Measurements from ENCODE around the gene ITCH. TPM values are rescaled to one million over a fixed set of nuclear protein-coding genes. Genes with fewer than 3 reads are reported as not detected.

ITCH gene
- total RNA-seq, 1 experiment from 2014 or later: 63.9 TPM

DNA sequence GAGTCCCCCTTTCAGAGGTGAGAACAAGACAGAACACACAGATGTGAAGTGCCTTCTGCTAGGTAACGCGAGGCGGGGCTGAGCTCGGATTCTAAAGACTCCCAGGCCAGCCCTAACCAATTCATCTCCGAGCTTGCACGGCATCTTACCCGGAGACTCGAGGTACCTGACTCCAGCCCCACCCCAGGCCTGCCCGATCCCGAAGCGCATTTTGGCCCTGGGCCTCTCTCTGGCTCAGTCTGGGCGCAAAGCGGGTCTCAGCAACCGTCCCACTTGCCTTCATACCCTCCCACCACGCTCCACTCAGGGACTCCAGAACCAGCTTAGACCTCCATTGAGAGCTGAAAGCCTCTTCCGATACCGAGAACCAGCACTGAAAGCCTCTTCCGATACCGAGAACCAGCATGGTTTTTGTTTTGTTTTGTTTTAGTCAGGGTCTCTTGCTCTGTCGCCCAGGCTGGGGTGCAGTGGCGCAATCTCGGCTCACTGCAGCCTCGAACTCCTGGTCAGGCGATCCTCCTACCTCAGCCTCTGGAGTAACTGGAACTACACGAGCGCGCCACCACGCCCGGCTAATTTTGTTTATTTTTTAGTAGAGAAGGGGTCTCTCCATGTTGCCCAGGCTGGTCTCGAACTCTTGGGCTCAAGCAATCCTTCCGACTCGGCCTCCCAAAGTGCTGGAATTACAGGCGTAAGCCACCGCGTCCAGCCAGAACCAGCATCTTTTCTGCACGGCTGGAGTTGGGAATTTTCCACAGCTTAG is 152.6 kb downstream of the ITCH start:
- Histone ChIP-seq H3K4me1 (ENCODE audit: control insufficient read depth, insufficient read depth, low read length) (peaks cover 9% of the 10 kb centered on the region), H3K27ac (ENCODE audit: low read length) (peak overlapping the region; percentile 92), H3K4me3 (ENCODE audit: low read depth in 2 of 2, low read length in 2 of 2) (peak overlapping the region; percentile 70 to 98), H3K36me3 (ENCODE audit: control insufficient read depth, insufficient read depth, low read length) (peaks cover 7% of the 10 kb centered on the region), H3K27me3 (ENCODE audit: control insufficient read depth, insufficient read depth, low read length) (no peaks in the 10 kb centered on the region), H3K9me3 (ENCODE audit: control insufficient read depth, insufficient read depth, low read depth, low read length) (no peaks in the 10 kb centered on the region)
- CTCF ChIA-PET: interaction anchor here (1.0 kb wide), 1 partner anchor 203 kb away, joined by 4 read pairs; no protein-coding TSS in a partner anchor
- POLR2A ChIA-PET: interaction anchor here (0.5 to 0.7 kb wide), 2 partner anchors 165 to 680 kb away, joined by 6 read pairs; no protein-coding TSS in a partner anchor
- TF ChIP-seq, protein P1, sequence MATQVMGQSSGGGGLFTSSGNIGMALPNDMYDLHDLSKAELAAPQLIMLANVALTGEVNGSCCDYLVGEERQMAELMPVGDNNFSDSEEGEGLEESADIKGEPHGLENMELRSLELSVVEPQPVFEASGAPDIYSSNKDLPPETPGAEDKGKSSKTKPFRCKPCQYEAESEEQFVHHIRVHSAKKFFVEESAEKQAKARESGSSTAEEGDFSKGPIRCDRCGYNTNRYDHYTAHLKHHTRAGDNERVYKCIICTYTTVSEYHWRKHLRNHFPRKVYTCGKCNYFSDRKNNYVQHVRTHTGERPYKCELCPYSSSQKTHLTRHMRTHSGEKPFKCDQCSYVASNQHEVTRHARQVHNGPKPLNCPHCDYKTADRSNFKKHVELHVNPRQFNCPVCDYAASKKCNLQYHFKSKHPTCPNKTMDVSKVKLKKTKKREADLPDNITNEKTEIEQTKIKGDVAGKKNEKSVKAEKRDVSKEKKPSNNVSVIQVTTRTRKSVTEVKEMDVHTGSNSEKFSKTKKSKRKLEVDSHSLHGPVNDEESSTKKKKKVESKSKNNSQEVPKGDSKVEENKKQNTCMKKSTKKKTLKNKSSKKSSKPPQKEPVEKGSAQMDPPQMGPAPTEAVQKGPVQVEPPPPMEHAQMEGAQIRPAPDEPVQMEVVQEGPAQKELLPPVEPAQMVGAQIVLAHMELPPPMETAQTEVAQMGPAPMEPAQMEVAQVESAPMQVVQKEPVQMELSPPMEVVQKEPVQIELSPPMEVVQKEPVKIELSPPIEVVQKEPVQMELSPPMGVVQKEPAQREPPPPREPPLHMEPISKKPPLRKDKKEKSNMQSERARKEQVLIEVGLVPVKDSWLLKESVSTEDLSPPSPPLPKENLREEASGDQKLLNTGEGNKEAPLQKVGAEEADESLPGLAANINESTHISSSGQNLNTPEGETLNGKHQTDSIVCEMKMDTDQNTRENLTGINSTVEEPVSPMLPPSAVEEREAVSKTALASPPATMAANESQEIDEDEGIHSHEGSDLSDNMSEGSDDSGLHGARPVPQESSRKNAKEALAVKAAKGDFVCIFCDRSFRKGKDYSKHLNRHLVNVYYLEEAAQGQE (IDR thresholded peaks at IDR 0.05; ENCODE audit: insufficient read depth in 1 of 2, low read depth in 2 of 2, low read length in 1 of 2): no peak
- TF ChIP-seq POLR2AphosphoS5 (IDR thresholded peaks at IDR 0.05; ENCODE audit: low read depth, low read length): peak; percentile 56; the same call in 1 of the 2 replicates
- ATAC-seq (peak; percentile 82), DNase-seq (ENCODE audit: low read depth, low spot score) (no peak)
- in situ Hi-C loops (cut with HindIII; ENCODE audit: low pct_unique_long_range_greater_than_20kb, low sequenced_read_pairs): no loop called here
- intact Hi-C loops (cut with micrococcal nuclease; ENCODE audit: unreplicated experiment): no loop called here
- BruUV-seq (replicated peaks): TSS peak; percentile 93

DNA sequence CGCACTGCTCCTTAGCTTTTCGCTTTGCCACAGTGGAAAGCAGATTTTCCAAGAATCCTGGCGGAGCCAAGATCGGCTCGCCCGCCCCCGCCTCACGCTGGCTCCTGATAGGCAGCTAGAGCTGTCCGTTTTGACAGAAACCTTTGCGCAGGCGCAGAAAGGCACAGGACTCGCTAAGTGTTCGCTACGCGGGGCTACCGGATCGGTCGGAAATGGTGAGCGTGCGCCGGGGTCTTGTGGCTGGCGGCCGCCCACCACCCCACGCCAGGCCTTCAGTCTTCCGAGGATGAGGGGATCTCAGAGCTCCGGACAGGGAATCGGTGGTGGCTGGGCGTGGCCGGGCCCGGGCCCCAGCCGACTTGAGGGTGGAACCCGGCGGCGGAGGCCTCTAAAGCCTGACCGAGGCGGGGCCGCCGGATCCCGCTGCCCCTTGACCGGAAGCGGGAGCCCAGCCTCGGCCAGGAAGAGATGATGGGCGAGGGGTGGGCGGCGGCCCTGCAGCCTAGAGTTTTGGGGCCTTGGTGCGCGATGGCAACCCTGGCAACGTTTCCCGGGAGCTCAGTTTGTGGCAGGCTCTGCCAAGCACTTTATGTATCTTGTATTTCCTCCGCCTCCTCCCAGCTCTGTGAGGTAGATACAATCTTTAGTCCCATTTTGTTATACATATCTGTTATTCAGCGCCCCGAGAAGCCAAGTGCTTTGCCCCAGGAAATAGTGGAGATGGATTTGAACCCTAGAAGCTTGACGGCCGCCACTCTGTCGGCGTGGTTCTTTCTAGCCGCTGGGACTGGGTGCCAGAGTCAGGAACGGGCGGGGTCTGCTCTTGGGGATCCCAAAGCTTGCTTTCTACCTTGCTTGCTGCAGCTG is 153.4 kb downstream of the ITCH start, which contains the start of gene DYNLRB1:
TSS of gene DYNLRB1 (plus strand) at position 176 of the 867 bp plus-strand sequence. CDS start at position 213, 37 bp downstream.
- intact Hi-C loops (cut with micrococcal nuclease; ENCODE audit: unreplicated experiment) (no loop called here), in situ Hi-C loops (cut with HindIII; ENCODE audit: low pct_unique_long_range_greater_than_20kb, low sequenced_read_pairs) (no loop called here)
- no peaks in the 10 kb centered on the region for H3K27me3 ChIP-seq (ENCODE audit: control insufficient read depth, insufficient read depth, low read length)
- peaks cover 2% of the 10 kb centered on the region for H3K36me3 ChIP-seq (ENCODE audit: control insufficient read depth, insufficient read depth, low read length)
- TF ChIP-seq, protein P1 (IDR thresholded peaks at IDR 0.05; ENCODE audit: insufficient read depth in 1 of 2, low read depth in 2 of 2, low read length in 1 of 2): 0 out of 4 replicates have a peak, but pooled peaks of 1 of the 2 experiments have one; percentile 29
- TF ChIP-seq, protein P2, sequence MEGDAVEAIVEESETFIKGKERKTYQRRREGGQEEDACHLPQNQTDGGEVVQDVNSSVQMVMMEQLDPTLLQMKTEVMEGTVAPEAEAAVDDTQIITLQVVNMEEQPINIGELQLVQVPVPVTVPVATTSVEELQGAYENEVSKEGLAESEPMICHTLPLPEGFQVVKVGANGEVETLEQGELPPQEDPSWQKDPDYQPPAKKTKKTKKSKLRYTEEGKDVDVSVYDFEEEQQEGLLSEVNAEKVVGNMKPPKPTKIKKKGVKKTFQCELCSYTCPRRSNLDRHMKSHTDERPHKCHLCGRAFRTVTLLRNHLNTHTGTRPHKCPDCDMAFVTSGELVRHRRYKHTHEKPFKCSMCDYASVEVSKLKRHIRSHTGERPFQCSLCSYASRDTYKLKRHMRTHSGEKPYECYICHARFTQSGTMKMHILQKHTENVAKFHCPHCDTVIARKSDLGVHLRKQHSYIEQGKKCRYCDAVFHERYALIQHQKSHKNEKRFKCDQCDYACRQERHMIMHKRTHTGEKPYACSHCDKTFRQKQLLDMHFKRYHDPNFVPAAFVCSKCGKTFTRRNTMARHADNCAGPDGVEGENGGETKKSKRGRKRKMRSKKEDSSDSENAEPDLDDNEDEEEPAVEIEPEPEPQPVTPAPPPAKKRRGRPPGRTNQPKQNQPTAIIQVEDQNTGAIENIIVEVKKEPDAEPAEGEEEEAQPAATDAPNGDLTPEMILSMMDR (IDR thresholded peaks at IDR 0.05): no peak
- TF ChIP-seq SIN3A (IDR thresholded peaks at IDR 0.05; ENCODE audit: borderline replicate concordance, insufficient read depth, low read depth, low read length) (peak; percentile 88; the same call in 1 of the 2 replicates), TCF7L2 (IDR thresholded peaks at IDR 0.05; ENCODE audit: low read depth, low read length) (peak; percentile 57), POLR2AphosphoS5 (IDR thresholded peaks at IDR 0.05; ENCODE audit: low read depth, low read length) (peak; percentile 94)
- H3K4me3 ChIP-seq (ENCODE audit: low read depth in 2 of 2, low read length in 2 of 2): peak within 1 kb of the TSS; percentile 70 to 98
- peaks cover 9% of the 10 kb centered on the region for H3K4me1 ChIP-seq (ENCODE audit: control insufficient read depth, insufficient read depth, low read length)
- ChIA-PET CTCF (interaction anchor here (0.5 to 1.4 kb wide), 4 partner anchors 170 to 205 kb away, joined by 3 to 17 read pairs (median 3); no protein-coding TSS in a partner anchor), POLR2A (interaction anchor here (0.5 to 0.7 kb wide), 3 partner anchors 129 to 322 kb away, joined by 3 to 6 read pairs (median 6); no protein-coding TSS in a partner anchor)
- no peaks in the 10 kb centered on the region for H3K9me3 ChIP-seq (ENCODE audit: control insufficient read depth, insufficient read depth, low read depth, low read length)
- H3K27ac ChIP-seq (ENCODE audit: low read length): peak within 1 kb of the TSS; percentile 92
- ATAC-seq (peak; percentile 93), DNase-seq (ENCODE audit: low read depth, low spot score) (peak; percentile 77)
- no TSS peak for BruUV-seq (replicated peaks)
